Amniotic epithelial cell (primary cell): ENCODE measurements around the gene SLC25A29.
"Not testable (repeated sequence)": the region's sequence is repeated elsewhere in the genome, so short reads cannot be mapped to it uniquely, and the experiment has no call there.

Experiments
- DNase-seq: peaks from one replicate; pipeline ENCODE4 v3.0.0-alpha.2; 2010; ENCODE audit warnings: low read depth

SLC25A29 gene

GRCh38 chr14:100312110-100312876, 6.0 kb upstream of the SLC25A29 start:
- DNase-seq = not testable (repeated sequence)

DNA sequence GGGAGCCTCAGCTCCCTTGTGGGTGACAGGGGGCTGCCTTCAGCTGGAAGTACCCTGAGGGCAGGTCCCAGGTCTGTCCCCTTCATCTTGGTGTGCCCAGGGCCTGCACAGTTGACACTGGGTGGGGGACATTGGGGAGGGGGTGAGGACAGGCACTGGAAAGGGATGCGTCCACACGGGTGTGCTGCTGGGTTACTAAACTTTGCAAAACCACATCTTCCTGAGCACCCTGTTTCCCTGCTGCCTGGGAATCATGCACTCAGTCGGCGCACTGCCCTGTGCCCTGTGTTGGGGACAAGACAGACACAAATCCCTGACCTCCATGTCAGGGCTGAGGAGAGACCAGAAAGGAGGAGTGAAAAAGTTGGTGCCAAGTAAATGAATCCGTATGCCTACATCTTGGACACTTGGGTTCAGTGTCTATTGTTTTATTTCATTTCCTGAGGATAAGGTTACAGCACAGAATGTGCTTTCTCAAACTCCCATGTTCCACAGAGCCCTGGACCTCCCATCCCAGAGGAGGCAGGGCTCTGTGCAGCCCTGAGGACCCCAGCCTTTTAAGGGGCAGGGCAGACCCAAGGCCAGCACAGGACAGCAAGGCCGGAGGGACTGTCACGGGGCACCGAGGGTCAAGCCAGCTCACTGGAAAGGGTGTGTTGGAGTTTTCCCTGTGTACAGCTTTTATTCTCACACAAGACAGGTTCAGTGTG, 2.9 kb upstream of the SLC25A29 start:
- DNase-seq = no peak

DNA sequence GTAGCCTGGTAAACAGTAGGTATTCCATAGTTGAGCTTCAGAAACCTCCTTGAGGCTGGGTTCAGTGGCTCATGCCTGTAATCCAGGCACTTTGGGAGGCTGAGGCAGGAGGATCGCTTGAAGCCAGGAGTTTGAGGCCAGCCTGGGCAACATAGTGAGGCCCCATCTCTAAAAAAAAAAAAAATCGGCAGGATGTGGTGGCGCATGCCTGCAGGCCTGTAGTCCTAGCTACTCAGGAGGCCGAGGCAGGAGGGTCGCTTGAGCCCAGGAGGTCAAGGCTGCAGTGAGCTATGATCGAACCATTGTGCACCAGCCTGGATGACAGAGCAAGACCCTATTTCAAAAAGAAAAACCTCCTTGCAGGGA, 2.2 kb upstream of the SLC25A29 start:
- DNase-seq = not testable (repeated sequence)

DNA sequence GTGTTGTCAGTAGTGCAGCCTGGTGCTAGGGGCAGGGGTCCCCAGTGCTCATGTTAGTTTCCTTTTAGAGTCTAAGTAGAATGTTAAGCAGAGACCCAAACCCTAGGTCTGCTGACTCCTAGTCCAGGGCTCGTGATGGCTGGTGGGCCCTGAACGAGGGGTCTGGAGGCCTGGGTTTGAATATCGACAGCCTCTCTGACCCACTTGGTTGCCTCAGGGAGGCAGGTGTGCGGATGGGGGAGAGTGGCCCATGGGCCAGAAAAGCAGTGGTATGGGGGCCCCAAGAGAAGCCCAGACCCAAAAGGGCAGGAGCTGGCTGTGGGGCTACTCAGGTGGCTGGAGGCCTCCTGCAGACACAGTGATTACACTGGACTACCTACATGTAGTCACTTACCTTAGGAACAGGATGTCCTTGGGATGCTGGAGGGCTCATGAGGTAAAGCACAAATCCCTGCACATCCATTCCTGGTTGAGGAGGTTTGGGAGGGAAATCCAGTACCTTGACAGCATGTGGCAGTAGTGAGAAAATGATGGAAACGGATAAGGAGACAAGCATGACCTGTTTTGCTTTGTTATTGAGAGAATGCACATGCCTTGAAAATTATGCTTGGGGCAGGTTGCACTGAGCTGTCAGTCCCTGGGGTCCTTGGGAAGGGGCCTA, 1.7 kb upstream of the SLC25A29 start:
- no peak for DNase-seq

DNA sequence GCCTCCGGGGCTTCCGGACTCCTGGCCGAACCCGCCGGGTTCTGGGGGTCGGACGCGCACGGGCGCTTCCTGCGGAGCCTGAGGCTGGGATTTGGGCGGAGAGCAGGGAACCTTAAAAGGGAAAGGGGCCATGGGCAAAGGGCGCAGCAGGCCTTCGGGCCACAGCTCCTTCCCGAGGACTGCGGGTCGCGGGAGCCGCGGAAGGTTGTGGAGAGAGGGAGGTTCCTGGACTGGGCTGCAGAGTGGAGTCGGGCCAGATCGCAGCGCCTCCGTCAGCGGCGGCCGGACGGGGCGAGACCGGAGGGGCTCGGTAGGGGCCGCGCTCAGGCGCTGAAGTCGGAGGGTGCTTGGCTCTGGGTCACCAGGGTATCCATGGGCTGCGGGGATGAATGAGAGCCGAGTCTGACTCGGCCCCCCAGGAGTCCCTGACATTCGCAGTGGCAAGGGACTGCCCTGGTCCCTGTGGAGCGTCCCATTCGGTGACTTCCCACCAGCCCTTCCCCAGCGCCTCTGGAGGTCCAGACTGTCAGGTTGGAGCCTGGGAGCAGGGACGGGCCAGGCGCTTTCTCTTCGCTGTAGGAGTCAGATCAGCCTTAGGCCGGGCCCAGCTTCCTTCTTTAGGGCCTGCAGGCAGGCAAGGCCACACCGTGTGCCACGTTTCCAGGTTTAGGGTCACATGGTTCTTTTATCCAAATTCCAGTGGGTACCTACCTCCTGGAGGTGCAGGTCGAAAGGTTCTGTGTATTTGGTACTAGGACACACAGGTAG, 938 bp upstream of the SLC25A29 start:
- DNase-seq = peak; percentile 21

GRCh38 chr14:100305324-100306100, 732 bp downstream of the SLC25A29 start:
- DNase-seq = no peak

DNA sequence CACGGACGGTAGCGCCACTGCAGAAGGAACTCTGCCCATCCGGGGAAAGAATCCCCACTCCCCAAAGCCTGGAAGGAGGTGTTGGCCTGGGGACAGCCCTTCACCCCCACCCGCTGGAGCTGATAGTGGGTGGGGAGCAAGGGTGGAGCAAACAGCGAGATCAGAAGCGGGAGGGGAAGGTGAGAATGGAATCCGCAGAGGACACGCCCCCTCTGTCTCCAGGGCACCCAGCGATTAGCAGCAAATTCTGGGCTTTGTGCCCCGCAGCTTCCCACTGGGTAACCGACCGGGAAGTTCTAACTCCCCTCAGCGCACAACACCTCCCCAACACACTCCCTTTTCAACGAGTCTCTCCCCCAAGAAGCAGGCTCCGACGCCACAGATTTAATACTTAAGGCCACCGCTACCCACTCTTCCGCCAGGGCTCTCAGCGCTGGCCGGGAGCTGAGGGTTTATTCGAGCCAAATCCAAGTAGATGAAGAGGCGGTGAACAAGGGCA, 1.4 kb downstream of the SLC25A29 start:
- peak; percentile 17 for DNase-seq

GRCh38 chr14:100303925-100304324, 2.3 kb downstream of the SLC25A29 start:
- DNase-seq = no peak

DNA sequence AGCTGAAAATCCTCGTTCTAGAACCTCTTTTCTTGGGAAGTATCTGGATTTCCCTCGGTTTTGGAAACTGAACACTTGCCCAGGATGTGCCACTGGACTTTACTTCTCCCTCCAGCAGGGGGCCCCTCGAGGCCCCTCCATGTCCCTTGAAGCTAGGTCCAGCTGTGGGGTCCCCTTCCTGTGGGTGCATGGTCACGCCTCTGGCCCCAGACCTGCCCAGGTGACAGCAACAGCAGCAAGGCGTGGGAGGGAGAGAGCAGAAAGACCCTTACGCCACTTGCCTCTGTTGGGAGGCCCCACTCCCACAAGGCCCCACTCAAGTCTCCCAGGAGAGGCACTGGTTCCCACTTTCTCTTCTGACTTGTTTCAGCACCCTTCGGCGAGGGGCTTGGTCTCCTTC, 3.1 kb downstream of the SLC25A29 start:
- DNase-seq = no peak

DNA sequence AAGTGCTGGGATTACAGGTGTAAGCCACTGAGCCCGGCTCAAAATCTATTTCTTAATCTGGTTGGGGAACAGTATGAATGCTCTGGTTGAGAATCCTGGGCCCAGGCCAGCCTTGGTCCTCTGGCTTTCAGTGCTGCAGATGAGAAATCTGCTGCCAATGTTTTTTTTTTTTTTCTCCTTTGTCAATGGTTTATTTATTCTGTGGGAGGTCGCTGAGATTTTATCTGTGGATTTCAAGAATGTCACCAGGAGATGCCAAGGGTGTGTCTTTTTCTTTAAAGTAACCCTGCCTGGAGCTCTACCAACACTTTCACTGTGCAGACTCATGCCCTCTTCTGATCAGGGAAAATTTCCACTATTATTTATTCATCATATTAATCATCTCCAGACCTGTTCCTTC, 3.6 kb downstream of the SLC25A29 start:
- DNase-seq = no peak

DNA sequence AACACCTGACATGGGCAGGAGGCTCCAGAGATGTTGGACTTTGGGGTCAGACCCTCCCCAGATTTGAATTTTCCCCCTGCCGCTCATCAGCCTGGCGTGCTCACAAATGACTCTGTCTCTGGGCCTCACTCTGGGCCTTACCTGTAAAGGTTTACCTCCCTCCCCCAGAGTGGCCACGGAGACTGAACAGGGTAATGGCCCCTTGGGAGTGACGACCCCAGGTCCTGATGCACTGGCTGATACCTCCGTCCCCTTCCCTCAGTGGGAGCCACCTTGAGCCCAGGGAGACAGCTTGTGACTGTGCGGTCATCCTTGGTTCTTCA, 7.0 kb downstream of the SLC25A29 start:
- no peak for DNase-seq

- no peak for DNase-seq
These were observed 7.5 kb downstream of the SLC25A29 start for GRCh38 chr14:100298551-100299237.

DNA sequence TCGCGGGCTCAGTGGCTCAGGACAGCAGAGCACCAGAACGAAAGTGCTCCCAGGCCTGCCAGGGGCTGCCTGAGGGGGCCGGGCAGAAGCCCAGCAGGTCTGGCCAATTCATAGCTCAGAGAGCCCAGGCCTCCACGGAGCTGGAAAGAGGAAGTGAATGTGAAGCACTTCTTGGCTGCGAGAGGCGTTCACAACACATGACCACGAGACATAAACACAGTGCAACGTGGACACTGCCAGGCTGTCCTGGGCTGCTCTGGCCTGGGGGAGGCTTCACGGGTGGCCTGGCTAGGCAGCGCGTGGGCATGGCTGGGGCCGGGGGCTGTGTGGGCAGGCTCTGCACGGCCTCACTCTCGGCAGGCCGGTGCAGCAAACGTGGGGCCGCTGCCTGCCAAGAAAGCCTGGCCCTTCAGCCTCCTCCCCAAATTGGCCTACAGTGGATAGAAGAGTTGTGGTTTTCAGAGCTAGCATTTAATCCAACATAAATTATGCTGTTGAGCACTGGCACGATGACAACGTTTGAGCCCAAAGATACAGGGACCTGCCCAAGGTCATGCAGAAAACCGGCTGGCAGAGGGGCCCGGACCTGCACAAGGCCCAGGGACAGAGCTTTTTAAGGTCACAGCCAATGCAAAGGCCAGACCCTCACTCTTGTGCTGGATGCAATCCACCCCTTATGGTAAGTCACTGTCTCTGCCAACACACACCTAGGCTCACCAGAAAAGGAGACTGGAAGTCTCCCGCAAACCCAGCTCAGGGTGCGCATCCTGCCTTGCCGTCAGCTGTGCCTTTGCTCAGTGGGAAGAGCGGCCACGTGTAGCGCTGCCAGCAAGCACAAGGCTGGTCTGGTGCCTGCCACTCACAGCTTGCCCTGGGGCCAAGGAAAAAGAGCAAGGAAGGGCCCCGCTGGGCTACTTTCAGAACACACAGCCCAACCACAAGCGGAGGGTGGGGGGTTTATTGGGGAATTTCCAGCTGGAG, 8.6 kb downstream of the SLC25A29 start:
- peak; percentile 77 for DNase-seq

- DNase-seq = not testable (repeated sequence)
These were observed 9.5 kb downstream of the SLC25A29 start for GRCh38 chr14:100296729-100297128.

DNA sequence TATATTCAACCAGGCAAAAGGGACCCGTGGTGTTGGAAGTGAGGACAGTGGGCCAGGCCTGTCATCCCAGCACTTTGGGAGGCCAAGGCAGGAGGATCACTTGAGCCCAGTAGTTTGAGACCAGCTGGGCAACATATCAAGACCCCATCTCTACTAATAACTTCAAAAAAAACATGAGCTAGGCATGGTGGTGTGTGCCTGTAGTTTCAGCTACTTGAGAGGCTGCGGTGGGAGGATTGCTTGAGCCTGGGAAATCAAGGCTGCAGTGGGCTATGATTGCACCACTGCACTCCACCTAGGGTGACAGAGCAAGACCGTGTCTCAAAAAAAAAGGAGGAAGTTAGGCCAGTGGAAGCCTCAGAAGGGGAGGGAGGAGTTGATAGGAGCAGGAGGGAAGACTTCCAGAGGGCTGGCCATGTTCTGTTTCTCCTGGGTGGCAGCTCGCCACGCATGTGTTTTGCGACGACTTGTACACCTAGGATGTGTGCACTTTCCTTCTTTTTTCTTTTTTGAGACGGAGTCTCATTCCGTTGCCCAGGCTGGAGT, 10.1 kb downstream of the SLC25A29 start:
- DNase-seq = no peak

GRCh38 chr14:100295376-100296105, 10.7 kb downstream of the SLC25A29 start:
- DNase-seq = no peak

- no peak for DNase-seq
These were observed 11.3 kb downstream of the SLC25A29 start for GRCh38 chr14:100294963-100295330.

- DNase-seq = no peak
These were observed 11.9 kb downstream of the SLC25A29 start for GRCh38 chr14:100294213-100294962.
